Ovary (tissue), 3 donors: ENCODE results near the gene FOXP1.

Experiments used
- POLR2A ChIP-seq: fragments of 450-650 bp; IDR thresholded peaks from one replicate; pipeline ENCODE4 v1.6.1; 2017; ENCODE audit warnings: antibody characterized with exemption, mild to moderate bottlenecking, moderate library complexity
- TF ChIP-seq, protein P1 (sequence below), 3 donors: fragments of 450-650 bp in 2 of 3; fragments of 200-600 bp in 1 of 3; IDR thresholded peaks; one replicate each; pipeline versions ENCODE4 v1.5.1 to v1.8.0; 2016 to 2022; ENCODE audit warnings: antibody characterized with exemption in 3 of 3, mild to moderate bottlenecking in 1 of 3
- donor health status: DM: no; HTN: no; CAD: no.

- no peak for TF ChIP-seq POLR2A
- TF ChIP-seq, protein P1, sequence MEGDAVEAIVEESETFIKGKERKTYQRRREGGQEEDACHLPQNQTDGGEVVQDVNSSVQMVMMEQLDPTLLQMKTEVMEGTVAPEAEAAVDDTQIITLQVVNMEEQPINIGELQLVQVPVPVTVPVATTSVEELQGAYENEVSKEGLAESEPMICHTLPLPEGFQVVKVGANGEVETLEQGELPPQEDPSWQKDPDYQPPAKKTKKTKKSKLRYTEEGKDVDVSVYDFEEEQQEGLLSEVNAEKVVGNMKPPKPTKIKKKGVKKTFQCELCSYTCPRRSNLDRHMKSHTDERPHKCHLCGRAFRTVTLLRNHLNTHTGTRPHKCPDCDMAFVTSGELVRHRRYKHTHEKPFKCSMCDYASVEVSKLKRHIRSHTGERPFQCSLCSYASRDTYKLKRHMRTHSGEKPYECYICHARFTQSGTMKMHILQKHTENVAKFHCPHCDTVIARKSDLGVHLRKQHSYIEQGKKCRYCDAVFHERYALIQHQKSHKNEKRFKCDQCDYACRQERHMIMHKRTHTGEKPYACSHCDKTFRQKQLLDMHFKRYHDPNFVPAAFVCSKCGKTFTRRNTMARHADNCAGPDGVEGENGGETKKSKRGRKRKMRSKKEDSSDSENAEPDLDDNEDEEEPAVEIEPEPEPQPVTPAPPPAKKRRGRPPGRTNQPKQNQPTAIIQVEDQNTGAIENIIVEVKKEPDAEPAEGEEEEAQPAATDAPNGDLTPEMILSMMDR (IDR thresholded peaks at IDR 0.05), result no peak
Measured at GRCh38 chr3:71046791-71047190, 536.7 kb downstream of the FOXP1 start.
